NK-92 treated with Interleukin-12 subunit alpha and Interleukin-12 subunit beta, amount 100 ng/mL, for 24 hours (cell line): ENCODE results near the gene PRR14.
"Not testable (repeated sequence)": the region's sequence is repeated elsewhere in the genome, so short reads cannot be mapped to it uniquely, and the experiment has no call there.

Experiments used
- DNase-seq: peaks from one replicate; lab custom pipeline; 2025; lab: John Stamatoyannopoulos, UW

The PRR14 gene

DNA sequence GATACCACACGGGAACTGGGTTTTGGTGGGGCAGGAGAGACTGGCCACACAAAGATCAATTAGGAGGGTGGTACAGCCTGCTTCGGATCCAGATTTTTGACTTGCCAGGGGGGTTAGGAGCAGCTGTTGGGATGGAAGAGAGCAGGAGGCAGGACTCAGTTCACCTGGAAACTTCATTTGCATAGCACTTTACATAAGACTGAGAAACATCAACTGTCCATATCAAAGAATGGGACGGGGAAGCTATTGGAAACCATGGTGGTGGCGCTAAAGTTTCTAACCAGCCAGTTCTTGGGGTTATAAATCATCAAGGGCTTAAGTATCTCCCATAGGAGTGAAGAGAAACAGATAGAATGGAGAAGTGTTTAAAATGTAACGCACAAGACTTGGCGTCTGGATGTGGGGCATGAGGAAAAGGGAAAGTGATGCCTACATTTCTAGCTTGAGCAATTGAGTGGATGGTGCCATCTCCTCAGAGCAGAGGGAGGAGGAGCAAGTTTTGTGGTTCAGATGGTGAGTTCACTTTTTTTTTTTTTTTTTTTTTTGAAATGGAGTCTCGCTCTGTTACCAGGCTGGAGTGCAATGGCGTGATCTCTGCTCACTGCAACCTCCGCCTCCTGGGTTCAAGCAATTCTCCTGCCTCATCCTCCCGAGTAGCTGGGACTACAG lies 41.8 kb downstream of the PRR14 start:
- DNase-seq: no peak

DNA sequence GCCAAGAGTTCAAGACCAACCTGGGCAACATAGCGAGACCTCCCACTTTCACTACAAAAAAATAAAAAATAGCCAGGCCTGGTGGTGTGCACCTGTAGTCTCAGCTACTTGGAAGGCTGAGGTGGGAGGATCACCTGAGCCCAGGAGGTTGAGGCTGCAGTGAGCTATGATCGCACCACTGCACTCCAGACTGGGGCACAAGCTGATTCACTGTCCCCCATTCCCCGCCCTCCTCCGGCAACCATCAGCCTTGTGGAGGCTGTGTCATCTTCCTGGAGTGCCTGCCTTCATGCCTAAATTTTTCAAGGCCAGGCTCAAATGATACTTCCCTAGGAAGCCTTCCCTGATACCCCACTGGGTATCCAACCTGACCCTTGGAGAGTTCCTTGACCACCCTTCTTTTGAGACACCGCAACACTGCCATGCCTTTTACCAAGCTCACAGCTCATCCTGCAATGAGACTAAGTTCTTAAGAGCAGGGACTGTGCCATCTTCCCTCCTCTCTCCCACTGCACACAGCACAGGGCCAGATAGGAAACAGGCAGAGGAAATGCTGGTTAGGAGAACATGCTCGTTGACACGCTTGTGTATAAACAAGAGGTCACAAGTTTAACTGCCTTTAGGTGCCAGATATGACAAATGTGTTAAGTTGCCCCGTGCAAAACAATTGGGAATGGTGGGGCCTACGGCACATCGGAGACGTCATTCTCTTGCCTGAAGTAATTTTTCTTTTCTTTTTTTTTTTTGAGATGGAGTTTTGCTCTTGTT lies 44.4 kb downstream of the PRR14 start:
- no peak for DNase-seq

DNA sequence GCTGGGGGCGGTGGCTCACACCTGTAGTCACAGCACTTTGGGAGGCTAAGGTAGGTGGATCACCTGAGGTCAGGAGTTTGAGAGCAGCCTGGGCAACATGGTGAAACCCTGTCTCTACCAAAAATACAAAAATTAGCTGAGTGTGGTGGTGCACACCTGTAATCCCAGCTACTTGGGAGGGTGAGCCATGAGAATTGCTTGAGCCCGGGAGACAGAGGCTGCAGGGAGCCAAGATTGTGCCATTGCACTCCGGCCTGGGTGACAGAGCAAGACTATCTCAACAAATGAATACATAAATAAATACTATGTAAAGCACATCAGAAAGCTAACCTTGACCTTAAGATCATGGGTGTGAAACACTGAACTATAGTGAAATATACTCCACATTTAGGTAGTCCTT lies 45.9 kb downstream of the PRR14 start:
- DNase-seq: not testable (repeated sequence)

DNA sequence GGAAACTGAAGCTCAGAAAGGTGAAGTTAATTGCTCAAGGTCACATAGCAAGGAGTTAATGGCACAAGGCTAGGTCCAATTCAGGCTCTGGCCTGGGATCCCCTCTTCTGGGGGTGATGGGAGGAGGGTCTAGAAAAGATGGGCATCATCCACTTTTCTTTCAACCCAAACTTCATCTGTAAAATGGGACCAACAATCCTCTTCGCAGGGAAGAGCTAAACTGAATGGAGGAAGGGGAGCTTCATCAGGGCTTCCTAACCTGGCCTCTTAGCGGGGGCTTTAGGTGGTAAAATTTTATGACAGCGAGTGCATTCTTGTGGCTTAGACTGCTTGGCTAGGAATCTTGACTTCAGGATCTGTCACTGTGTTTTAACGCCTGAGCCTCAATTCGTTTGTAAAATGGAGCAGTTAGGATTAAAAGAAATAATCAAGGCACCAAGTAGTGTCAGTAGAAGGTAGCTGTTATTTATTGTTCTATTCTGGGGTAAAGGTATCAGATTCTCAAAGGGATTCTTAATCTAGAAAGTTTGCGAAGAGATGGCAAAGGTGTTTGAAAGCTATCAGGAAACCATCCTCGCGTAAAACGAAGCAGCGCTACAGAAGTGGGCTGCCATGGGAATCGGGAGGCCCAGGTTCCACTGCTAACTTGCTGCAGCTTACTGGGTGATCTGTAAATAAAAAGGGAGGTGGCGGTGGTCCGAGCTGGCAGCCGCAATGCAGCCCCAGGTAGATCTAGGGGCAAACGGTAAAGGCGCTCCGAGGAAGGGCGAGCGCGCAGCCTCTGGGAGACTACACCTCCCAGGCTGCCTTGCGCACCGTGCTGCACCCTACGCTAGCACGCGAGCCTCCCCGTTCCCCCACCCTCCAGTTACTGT lies 46.7 kb downstream of the PRR14 start:
- no peak for DNase-seq

DNA sequence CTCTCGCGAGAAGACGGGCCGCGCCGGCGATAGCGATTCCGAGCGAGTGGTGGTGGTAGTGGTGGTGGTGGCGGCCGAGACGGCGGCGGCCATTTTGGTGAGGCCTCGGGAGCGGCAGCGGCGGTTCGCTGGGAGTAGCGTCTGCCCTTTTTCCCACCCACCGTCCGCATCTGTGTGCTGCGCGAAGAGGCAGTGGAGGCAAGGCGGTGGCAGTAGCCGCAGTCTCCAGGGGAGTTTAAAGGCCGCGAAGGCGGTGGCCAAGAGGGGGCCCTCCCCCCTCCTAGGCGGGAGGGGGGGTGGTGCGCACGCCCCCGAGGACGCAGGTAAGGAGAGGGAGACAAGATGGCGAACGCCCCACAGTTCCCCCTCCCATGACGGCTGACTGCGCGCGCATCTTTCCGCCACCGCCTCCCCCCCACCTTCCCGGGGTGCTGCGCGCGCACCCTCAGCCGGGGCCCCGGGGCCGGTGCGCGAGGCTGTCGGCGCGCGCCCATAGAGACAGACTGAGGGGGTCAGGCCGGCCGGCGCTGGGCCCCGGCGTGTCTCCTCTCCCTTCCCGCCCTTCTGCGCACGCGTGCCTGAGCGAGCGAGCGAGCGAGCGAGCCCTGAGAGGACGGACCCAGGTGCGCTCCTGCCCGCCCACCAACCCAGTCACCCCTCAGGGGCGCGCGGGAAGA lies 47.5 kb downstream of the PRR14 start:
- peak; percentile 98 for DNase-seq

DNA sequence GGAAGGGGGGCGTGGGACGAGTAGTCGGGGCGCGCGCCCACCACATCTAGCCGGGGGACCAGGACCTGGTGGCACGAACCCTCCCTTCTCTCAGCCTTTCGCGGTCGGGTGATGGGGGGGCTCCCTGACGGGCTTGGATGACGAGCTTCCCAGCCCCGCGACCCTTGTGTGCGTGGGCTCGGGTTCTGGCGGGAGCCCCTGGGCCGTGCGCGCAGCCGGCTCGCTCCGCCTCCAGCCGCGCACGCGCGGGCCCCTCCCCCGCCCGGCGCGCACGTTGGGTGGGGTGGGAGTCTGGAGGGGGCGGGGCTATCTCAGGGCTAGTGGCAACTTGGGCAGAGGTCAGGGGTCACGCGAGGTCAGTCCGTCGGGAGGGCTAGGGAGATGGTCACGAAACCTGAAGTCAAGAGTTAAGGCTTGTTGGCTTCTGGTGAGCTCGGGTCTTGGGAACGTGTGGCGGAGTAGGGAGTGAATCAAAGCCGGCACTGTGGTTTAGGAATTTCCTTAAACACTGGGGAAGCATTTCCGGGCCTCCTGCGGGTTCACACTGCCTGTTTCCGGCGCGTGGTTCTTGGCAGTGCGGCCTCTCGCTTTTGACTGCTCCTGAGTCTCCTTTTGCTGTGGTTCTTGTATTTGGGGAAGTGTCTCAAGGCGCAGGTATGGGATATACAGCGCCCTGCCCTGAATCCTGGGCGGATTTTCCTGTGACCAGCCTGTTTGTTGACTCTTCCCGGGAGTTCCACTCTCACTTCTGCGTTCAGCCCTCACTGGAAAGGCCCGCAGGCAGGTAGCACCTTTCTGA lies 48.3 kb downstream of the PRR14 start, which contains the start of gene SRCAP:
SRCAP (plus strand) TSS at position 356 of the 799 bp plus-strand sequence. CDS start 1,654 bp downstream, outside the sequence.
- DNase-seq: peak; percentile 89

DNA sequence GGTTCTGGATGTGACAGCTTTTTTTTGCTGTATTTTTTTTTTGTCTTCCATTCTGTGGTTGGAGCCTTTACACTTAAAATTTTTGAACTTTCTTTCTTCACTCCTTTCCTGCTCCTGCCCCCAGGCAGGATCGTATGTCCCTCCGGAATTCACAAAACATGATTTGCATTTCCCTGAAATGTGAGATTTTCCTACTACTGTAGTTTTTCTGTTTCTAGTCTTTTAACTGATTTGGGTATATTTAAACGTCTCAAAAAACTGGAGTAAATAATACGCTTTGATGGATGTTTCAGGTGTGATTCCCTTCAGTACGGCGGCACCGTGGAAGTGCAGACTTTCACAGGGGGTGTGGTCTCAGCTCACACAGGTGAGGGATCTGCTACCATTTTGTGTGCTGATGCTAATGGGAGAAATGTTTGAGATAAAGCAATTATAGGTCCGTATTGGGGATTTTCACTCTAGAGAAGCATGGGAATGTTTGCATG lies 48.9 kb downstream of the PRR14 start:
- no peak for DNase-seq

DNA sequence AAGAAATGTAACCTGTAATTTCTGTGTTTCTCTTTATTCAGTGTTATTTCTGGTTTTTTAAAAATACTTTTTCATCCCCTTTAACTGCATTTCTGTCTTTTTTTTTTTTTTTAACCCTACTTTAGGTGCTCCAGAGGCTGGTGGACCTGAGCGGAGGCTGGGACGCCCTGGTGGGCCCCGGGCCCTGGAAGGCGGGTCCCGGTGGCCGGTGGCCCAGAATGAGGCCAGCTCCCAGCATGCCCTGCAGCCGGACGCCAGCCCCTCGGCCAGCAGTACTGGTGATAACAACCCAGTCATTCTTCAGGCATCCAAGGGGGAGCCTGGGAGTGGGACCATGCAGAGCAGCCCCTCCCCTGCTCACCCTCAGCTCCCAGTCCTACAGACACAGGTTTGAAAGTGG lies 49.7 kb downstream of the PRR14 start:
- no peak for DNase-seq

DNA sequence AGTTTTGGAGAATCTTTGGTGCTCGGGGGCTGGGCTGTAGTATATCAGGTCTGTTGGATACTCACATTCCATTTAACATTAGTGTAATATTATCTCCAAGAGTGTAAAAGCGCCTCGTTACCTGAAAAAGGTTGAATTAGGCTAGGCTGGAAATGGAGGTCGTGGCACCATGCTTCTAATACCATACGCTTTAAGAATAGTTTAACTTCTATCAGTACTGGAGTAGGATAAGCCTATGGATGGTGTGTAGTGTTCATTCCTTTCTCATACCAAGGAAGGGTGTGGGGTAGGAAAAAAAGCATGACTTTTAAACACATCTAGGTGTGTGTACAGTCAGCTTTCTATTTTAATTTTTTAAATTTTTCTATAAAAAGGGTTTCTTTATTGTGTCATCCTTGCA lies 50.2 kb downstream of the PRR14 start:
- DNase-seq: no peak

DNA sequence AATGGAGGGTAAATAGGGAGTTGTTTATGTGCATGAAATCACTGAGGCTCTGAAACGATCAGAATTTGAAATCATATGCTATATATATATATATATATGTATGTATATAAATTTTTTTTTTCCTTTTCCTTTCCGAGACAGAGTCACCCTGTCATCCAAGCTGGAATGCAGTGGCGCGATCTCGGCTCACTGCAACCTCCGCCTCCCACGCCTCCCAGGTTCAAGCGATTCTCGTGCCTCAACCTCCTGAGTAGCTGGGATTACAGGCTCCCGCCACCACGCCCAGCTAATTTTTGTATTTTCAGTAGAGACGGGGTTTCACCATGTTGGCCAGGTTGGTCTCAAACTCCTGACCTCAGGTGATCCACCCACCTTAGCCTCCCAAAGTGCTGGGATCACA lies 52.3 kb downstream of the PRR14 start:
- not testable (repeated sequence) for DNase-seq

DNA sequence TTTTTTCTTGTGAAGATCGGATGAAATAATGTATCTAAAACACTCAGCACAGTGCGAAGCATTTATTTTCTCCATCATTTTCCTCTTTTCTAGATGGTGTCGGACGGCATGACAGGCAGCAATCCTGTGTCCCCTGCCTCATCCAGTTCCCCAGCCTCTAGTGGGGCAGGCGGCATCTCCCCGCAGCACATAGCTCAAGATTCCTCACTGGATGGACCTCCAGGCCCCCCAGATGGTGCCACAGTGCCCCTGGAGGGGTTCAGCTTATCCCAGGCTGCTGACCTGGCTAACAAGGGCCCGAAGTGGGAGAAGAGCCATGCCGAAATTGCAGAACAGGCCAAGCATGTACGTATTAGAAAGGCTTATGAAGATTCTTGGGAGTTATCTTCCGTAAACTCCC lies 53.2 kb downstream of the PRR14 start:
- DNase-seq: no peak
